22Rv1 (cell line): Measurements from ENCODE around the gene WDR87.

Experiments used
- ZFX ChIP-seq: fragments of 450-650 bp; IDR thresholded peaks from 2 replicates; pipeline ENCODE4 v1.6.1; 2017; ENCODE audit warnings: antibody characterized with exemption, borderline replicate concordance
- TF ChIP-seq, protein P1 (sequence below): fragments of 450-650 bp; IDR thresholded peaks from 2 replicates; pipeline ENCODE4 v1.5.1; 2017; ENCODE audit warnings: mild to moderate bottlenecking

DNA sequence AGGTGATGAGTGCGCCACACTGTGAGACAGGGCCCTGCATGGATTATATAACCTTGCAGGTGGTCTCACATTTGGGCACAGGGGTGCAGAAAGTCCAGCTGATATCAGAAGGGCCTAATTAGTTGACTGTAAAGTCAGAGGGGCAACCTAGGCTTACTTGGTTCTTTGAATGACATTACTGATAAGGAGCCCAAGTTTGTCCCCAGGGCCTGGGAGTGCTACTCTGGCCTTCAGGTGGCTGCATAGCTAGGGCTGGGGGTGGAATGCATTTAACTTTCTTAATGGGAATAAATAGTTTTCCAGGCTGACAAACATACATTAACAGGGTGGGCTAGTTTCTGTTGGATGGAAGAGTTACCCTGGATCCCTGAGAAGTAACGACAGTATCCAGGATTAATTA is 3.3 kb downstream of the WDR87 start:
- TF ChIP-seq, protein P1, sequence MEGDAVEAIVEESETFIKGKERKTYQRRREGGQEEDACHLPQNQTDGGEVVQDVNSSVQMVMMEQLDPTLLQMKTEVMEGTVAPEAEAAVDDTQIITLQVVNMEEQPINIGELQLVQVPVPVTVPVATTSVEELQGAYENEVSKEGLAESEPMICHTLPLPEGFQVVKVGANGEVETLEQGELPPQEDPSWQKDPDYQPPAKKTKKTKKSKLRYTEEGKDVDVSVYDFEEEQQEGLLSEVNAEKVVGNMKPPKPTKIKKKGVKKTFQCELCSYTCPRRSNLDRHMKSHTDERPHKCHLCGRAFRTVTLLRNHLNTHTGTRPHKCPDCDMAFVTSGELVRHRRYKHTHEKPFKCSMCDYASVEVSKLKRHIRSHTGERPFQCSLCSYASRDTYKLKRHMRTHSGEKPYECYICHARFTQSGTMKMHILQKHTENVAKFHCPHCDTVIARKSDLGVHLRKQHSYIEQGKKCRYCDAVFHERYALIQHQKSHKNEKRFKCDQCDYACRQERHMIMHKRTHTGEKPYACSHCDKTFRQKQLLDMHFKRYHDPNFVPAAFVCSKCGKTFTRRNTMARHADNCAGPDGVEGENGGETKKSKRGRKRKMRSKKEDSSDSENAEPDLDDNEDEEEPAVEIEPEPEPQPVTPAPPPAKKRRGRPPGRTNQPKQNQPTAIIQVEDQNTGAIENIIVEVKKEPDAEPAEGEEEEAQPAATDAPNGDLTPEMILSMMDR, result no peak
- TF ChIP-seq ZFX, result no peak
